ENCODE results near the gene CAPN13.

GRCh38 chr2:30798536-30798991 is 8.7 kb downstream of the CAPN13 start:
- TF ChIP-seq CTCF (optimal IDR thresholded peaks at IDR 0.05 in 1 of 3, IDR thresholded peaks at IDR 0.05 in 1 of 3, conservative IDR thresholded peaks at IDR 0.05 in 1 of 3; ENCODE audit: extremely low read depth in 1 of 3, insufficient read depth in 2 of 3, low read length in 3 of 3) (no peak), EZH2 (IDR thresholded peaks at IDR 0.05; ENCODE audit: low read length) (no peak)

Data from keratinocyte (primary cell).